Measurements from ENCODE around the gene MYO6. TPM values are rescaled to one million over a fixed set of nuclear protein-coding genes. Genes with fewer than 3 reads are reported as not detected.

The MYO6 gene
- total and polyA plus RNA-seq, 2 of the 4 experiments (the other 2 are of a cell fraction): 6.1 to 6.8 TPM

GRCh38 chr6:75819776-75820487, 70.9 kb downstream of the MYO6 start (continued):
- TF ChIP-seq CHD1 (IDR thresholded peaks at IDR 0.05; ENCODE audit: low read depth, low read length) (no peak), SMC3 (IDR thresholded peaks at IDR 0.05; ENCODE audit: low read depth, low read length) (no peak)

DNA sequence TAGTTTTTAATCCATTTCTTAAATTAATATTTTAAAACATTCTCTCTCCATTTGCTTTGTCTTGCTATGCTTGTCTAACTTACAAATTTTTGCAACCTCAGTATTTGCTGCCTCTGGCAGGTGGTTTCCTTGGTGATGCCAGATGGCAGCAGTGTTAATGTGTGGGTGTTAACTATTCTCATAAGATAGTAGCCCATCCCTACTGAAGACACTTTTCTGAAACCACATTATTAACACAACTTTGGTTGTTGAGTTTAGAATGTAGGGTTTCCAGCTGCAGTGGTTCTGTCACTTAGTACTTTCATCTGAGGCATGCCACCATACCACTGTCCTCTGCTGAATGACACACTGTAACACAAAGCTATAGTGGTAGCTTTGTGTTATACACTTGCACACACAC, 75.1 kb downstream of the MYO6 start:
- POLR2A ChIA-PET (ENCODE audit: unreplicated experiment): no interaction called here
- dilution Hi-C loops (cut with HindIII; ENCODE audit: low sequenced_read_pairs, unreplicated experiment): no loop called here
- no peak for ATAC-seq (ENCODE audit: low read depth)

More for the DNA sequence above, 75.1 kb downstream of the MYO6 start:
- H3K9me3 ChIP-seq (ENCODE audit: control insufficient read depth, insufficient read depth, low read length): no peaks in the 10 kb centered on the region
- no peak overlapping the region for H2BK5ac ChIP-seq (ENCODE audit: low read depth, low read length, poor library complexity, severe bottlenecking)
- no peak overlapping the region for H3K56ac ChIP-seq (ENCODE audit: extremely low read depth, insufficient read depth, low read length)
- H3K9me1 ChIP-seq (ENCODE audit: insufficient read depth, low read length): no peaks in the 10 kb centered on the region
- H3K23ac ChIP-seq (ENCODE audit: low read depth, low read length): no peak overlapping the region
- no peak overlapping the region for H3K9ac ChIP-seq (ENCODE audit: low read depth, low read length)
- no peaks in the 10 kb centered on the region for H3K4me1 ChIP-seq (ENCODE audit: control insufficient read depth, insufficient read depth, low read length)
- H4K91ac ChIP-seq (ENCODE audit: insufficient read depth, low read depth, low read length): no peak overlapping the region
- H3K4me2 ChIP-seq (ENCODE audit: low read depth, low read length): no peak overlapping the region
- no peak overlapping the region for H2AK5ac ChIP-seq (ENCODE audit: low read depth, low read length)
- H3K36me3 ChIP-seq (ENCODE audit: control insufficient read depth, insufficient read depth, low read length): no peaks in the 10 kb centered on the region
- no peaks in the 10 kb centered on the region for H3K27me3 ChIP-seq (ENCODE audit: control insufficient read depth, insufficient read depth, low read length)
- in situ Hi-C loops (cut with MboI; ENCODE audit: low sequenced_read_pairs) (no loop called here), intact Hi-C loops (cut with micrococcal nuclease) (no loop called here)
- H3K79me1 ChIP-seq (ENCODE audit: low read depth in 1 of 2, low read length in 2 of 2): peaks cover 0 to 4% of the 10 kb centered on the region in 2 experiments; a peak in 1 of 4 replicates
- H3K18ac ChIP-seq (ENCODE audit: low read depth, low read length): no peak overlapping the region
- no peak for TF ChIP-seq RAD21 (IDR thresholded peaks at IDR 0.05; ENCODE audit: low read length)
- TF ChIP-seq CEBPB (IDR thresholded peaks at IDR 0.05; ENCODE audit: low read depth, low read length): no peak
- no peak for TF ChIP-seq MAZ (IDR thresholded peaks at IDR 0.05; ENCODE audit: borderline replicate concordance, low read depth, low read length)
- TF ChIP-seq ELK1 (IDR thresholded peaks at IDR 0.05; ENCODE audit: borderline replicate concordance, low read depth, low read length): no peak
- TF ChIP-seq MAFK (IDR thresholded peaks at IDR 0.05; ENCODE audit: low read depth, low read length): no peak
- TF ChIP-seq RCOR1 (IDR thresholded peaks at IDR 0.05; ENCODE audit: insufficient replicate concordance, low read length): no peak
- TF ChIP-seq, protein P1, sequence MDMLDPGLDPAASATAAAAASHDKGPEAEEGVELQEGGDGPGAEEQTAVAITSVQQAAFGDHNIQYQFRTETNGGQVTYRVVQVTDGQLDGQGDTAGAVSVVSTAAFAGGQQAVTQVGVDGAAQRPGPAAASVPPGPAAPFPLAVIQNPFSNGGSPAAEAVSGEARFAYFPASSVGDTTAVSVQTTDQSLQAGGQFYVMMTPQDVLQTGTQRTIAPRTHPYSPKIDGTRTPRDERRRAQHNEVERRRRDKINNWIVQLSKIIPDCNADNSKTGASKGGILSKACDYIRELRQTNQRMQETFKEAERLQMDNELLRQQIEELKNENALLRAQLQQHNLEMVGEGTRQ (IDR thresholded peaks at IDR 0.05; ENCODE audit: low read depth, low read length): no peak
- no peak for TF ChIP-seq RFX5 (IDR thresholded peaks at IDR 0.05; ENCODE audit: low read depth, low read length)
- no peak for TF ChIP-seq CHD1 (IDR thresholded peaks at IDR 0.05; ENCODE audit: low read depth, low read length)
- TF ChIP-seq NFE2L2 (IDR thresholded peaks at IDR 0.05; ENCODE audit: low read depth, low read length): no peak
- TF ChIP-seq MXI1 (IDR thresholded peaks at IDR 0.05; ENCODE audit: borderline replicate concordance, low read depth, low read length): no peak
- no peak for TF ChIP-seq FOS (IDR thresholded peaks at IDR 0.05; ENCODE audit: low read depth, low read length)
- H4K8ac ChIP-seq (ENCODE audit: low read depth in 2 of 2, low read length in 2 of 2): no peak overlapping the region
- H2AFZ ChIP-seq (replicated peaks; ENCODE audit: low read length, poor library complexity): no peak overlapping the region
- H2BK20ac ChIP-seq (ENCODE audit: low read depth, low read length): no peak overlapping the region
- H2BK15ac ChIP-seq (ENCODE audit: low read depth, low read length): no peak overlapping the region
- H3K27ac ChIP-seq (ENCODE audit: insufficient read depth, low read length): no peak overlapping the region
- no peaks in the 10 kb centered on the region for H4K20me1 ChIP-seq (ENCODE audit: insufficient read depth, low read length)
- no peak overlapping the region for H2BK120ac ChIP-seq (ENCODE audit: low read depth, low read length)
- no TSS peak for BruUV-seq (replicated peaks)
- no peak overlapping the region for H3K4ac ChIP-seq (ENCODE audit: low read depth, low read length)
- no peak for DNase-seq
- H3K4me3 ChIP-seq (ENCODE audit: insufficient read depth, low read depth, low read length): no peak overlapping the region
- CTCF ChIA-PET: no interaction called here
- no peak overlapping the region for H2AK9ac ChIP-seq (replicated peaks; ENCODE audit: low read depth, low read length, poor library complexity)
- H4K5ac ChIP-seq (ENCODE audit: low read depth, low read length): no peak overlapping the region
- no peak overlapping the region for H3K14ac ChIP-seq (replicated peaks; ENCODE audit: low read depth, low read length)

All from IMR-90 (cell line).